Measurements from ENCODE around the gene CPNE5.

The CPNE5 gene

GRCh38 chr6:36703982-36704381 is 135.3 kb downstream of the CPNE5 start:
- FAIRE-seq (no peak), DNase-seq (ENCODE audit: insufficient read length) (no peak)
- no peak for TF ChIP-seq POLR2A (IDR thresholded peaks at IDR 0.05; ENCODE audit: low read depth, low read length)
- no peak for TF ChIP-seq POLR2AphosphoS5 (IDR thresholded peaks at IDR 0.05; ENCODE audit: low read depth, low read length)
- no peak for TF ChIP-seq TAF1 (IDR thresholded peaks at IDR 0.05; ENCODE audit: borderline replicate concordance, low read depth, low read length)

- TF ChIP-seq POLR2AphosphoS5 (IDR thresholded peaks at IDR 0.05; ENCODE audit: low read depth, low read length), result no peak
- TF ChIP-seq TAF1 (IDR thresholded peaks at IDR 0.05; ENCODE audit: borderline replicate concordance, low read depth, low read length), result no peak
- no peak for TF ChIP-seq POLR2A (IDR thresholded peaks at IDR 0.05; ENCODE audit: low read depth, low read length)
- DNase-seq (ENCODE audit: insufficient read length), result no peak
- no peak for FAIRE-seq
Observed at GRCh38 chr6:36703081-36703606, 136.1 kb downstream of the CPNE5 start.

DNA sequence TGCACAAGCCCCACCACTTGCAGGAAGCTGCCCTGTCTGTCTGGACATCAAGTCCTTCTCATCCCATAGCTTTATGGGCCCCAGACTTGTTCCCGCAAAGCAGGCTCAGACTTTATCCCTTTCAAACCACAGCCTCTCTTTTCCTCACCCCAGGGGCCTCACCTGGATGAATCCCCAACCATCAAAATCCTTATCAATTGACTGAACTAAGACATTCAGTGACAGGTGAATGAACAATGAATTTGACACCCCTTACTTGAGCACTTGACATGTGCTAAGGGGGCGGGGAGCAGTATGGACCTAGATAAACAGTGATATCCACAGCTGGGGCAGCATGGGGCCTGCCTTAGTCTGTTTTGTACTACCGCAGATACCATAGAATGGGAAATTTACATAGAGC is 136.6 kb downstream of the CPNE5 start:
- TF ChIP-seq POLR2A (IDR thresholded peaks at IDR 0.05; ENCODE audit: low read depth, low read length), result no peak
- TF ChIP-seq POLR2AphosphoS5 (IDR thresholded peaks at IDR 0.05; ENCODE audit: low read depth, low read length), result no peak
- TF ChIP-seq TAF1 (IDR thresholded peaks at IDR 0.05; ENCODE audit: borderline replicate concordance, low read depth, low read length), result no peak
- DNase-seq (ENCODE audit: insufficient read length), result no peak
- no peak for FAIRE-seq

DNA sequence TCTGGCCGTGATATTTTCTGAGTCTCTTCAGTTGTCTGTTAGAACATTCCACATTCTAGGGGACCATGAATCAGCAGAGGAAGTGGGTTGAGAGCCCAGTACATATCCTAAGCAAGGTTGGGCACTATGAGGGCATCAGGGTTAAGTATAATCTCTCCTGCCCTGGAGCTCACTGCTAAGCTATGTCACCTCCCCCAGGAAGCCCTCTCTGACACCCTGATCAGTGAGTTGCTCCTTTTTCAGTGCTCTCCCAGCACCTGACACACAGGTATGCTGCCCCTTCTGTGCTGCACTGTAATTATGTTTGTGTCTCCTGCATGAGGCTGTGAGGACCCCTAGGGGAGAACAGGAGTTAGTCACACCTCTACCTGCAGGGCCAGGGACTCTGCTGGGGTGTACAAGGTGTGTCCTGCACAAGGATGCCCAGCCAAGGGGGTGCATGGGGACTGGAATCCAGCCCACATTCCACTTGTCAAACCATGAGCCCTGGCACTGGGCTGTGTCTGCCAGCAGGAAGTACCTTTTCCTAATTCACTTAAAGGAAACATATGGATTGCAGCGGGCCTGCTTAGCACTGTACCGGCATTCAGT is 137.7 kb downstream of the CPNE5 start:
- DNase-seq (ENCODE audit: insufficient read length), result no peak
- no peak for FAIRE-seq
- TF ChIP-seq TAF1 (IDR thresholded peaks at IDR 0.05; ENCODE audit: borderline replicate concordance, low read depth, low read length) (no peak), POLR2A (IDR thresholded peaks at IDR 0.05; ENCODE audit: low read depth, low read length) (no peak), POLR2AphosphoS5 (IDR thresholded peaks at IDR 0.05; ENCODE audit: low read depth, low read length) (no peak)

DNA sequence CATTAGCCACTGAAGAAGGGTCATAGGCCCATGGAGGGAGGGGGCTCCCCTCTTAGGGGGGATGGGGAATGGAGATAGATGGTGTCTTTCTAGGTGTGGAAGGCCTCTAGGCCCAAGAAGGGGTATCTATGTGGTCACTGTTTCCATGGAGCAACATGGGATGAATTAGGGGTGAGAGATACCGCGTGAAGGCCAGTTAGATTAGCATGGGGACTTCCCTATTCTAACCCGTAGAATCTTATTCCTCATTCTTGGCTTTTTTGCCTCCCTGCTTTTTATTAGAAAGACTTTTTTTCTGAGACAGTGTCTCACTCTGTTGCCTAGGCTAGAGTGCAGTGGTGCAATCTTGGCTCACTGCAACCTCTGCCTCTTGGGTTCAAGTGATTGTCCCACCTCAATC is 138.4 kb downstream of the CPNE5 start:
- no peak for DNase-seq (ENCODE audit: insufficient read length)
- FAIRE-seq, result no peak
- TF ChIP-seq POLR2AphosphoS5 (IDR thresholded peaks at IDR 0.05; ENCODE audit: low read depth, low read length), result no peak
- TF ChIP-seq POLR2A (IDR thresholded peaks at IDR 0.05; ENCODE audit: low read depth, low read length), result no peak
- TF ChIP-seq TAF1 (IDR thresholded peaks at IDR 0.05; ENCODE audit: borderline replicate concordance, low read depth, low read length), result no peak

- peak; percentile 36 for FAIRE-seq
- no peak for TF ChIP-seq POLR2A (IDR thresholded peaks at IDR 0.05; ENCODE audit: low read depth, low read length)
- no peak for TF ChIP-seq TAF1 (IDR thresholded peaks at IDR 0.05; ENCODE audit: borderline replicate concordance, low read depth, low read length)
- TF ChIP-seq POLR2AphosphoS5 (IDR thresholded peaks at IDR 0.05; ENCODE audit: low read depth, low read length), result no peak
Observed at GRCh38 chr6:36700071-36700812, 139.0 kb downstream of the CPNE5 start.

GRCh38 chr6:36699348-36699747 is 139.9 kb downstream of the CPNE5 start:
- FAIRE-seq, result no peak
- DNase-seq (ENCODE audit: insufficient read length), result no peak
- no peak for TF ChIP-seq POLR2AphosphoS5 (IDR thresholded peaks at IDR 0.05; ENCODE audit: low read depth, low read length)
- no peak for TF ChIP-seq POLR2A (IDR thresholded peaks at IDR 0.05; ENCODE audit: low read depth, low read length)
- no peak for TF ChIP-seq TAF1 (IDR thresholded peaks at IDR 0.05; ENCODE audit: borderline replicate concordance, low read depth, low read length)

More at GRCh38 chr6:36700071-36700812, 139.0 kb downstream of the CPNE5 start:
- no peak for DNase-seq (ENCODE audit: insufficient read length)

DNA sequence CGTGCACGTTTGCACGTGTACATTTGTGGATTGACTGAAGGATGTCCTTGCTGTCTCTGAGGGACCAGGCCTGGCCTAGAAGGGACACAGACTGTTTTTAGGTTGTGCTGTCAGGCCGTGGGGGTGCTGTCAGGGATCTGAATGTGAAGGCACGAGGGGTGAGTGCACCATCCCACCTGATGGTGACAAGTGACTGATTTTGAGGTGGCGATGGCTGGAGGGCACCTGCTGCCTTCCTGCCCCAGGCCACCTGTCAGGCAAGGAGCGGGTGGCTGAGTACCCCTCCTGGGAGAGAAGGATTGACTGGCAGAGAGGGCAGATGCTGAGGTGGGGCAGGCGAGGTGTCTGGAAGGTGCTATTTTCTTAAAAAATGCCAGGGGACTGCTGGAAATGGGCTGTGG is 140.4 kb downstream of the CPNE5 start:
- FAIRE-seq, result no peak
- DNase-seq (ENCODE audit: insufficient read length), result no peak
- TF ChIP-seq POLR2A (IDR thresholded peaks at IDR 0.05; ENCODE audit: low read depth, low read length) (no peak), TAF1 (IDR thresholded peaks at IDR 0.05; ENCODE audit: borderline replicate concordance, low read depth, low read length) (no peak), POLR2AphosphoS5 (IDR thresholded peaks at IDR 0.05; ENCODE audit: low read depth, low read length) (no peak)

GRCh38 chr6:36698196-36698595 is 141.0 kb downstream of the CPNE5 start:
- FAIRE-seq, result no peak
- no peak for TF ChIP-seq POLR2A (IDR thresholded peaks at IDR 0.05; ENCODE audit: low read depth, low read length)
- no peak for TF ChIP-seq POLR2AphosphoS5 (IDR thresholded peaks at IDR 0.05; ENCODE audit: low read depth, low read length)
- no peak for TF ChIP-seq TAF1 (IDR thresholded peaks at IDR 0.05; ENCODE audit: borderline replicate concordance, low read depth, low read length)
- DNase-seq (ENCODE audit: insufficient read length), result no peak

GRCh38 chr6:36697481-36697903 is 141.8 kb downstream of the CPNE5 start, which contains the start of gene RAB44:
Gene RAB44 (plus strand): TSS chr6:36697826. CDS start chr6:36704236, 6,410 bp downstream.
- TF ChIP-seq POLR2AphosphoS5 (IDR thresholded peaks at IDR 0.05; ENCODE audit: low read depth, low read length) (no peak), POLR2A (IDR thresholded peaks at IDR 0.05; ENCODE audit: low read depth, low read length) (no peak), TAF1 (IDR thresholded peaks at IDR 0.05; ENCODE audit: borderline replicate concordance, low read depth, low read length) (no peak)
- FAIRE-seq (no peak), DNase-seq (ENCODE audit: insufficient read length) (no peak)

GRCh38 chr6:36695414-36695813 is 143.8 kb downstream of the CPNE5 start:
- TF ChIP-seq TAF1 (IDR thresholded peaks at IDR 0.05; ENCODE audit: borderline replicate concordance, low read depth, low read length), result no peak
- TF ChIP-seq POLR2AphosphoS5 (IDR thresholded peaks at IDR 0.05; ENCODE audit: low read depth, low read length), result no peak
- no peak for TF ChIP-seq POLR2A (IDR thresholded peaks at IDR 0.05; ENCODE audit: low read depth, low read length)
- FAIRE-seq, result no peak
- no peak for DNase-seq (ENCODE audit: insufficient read length)

GRCh38 chr6:36694616-36695015 is 144.6 kb downstream of the CPNE5 start:
- FAIRE-seq (no peak), DNase-seq (ENCODE audit: insufficient read length) (no peak)
- TF ChIP-seq TAF1 (IDR thresholded peaks at IDR 0.05; ENCODE audit: borderline replicate concordance, low read depth, low read length), result no peak
- TF ChIP-seq POLR2A (IDR thresholded peaks at IDR 0.05; ENCODE audit: low read depth, low read length), result no peak
- TF ChIP-seq POLR2AphosphoS5 (IDR thresholded peaks at IDR 0.05; ENCODE audit: low read depth, low read length), result no peak
